Measurements from ENCODE around the gene RABAC1. TPM values are rescaled to one million over a fixed set of nuclear protein-coding genes. Genes with fewer than 3 reads are reported as not detected.
"Not testable (repeated sequence)": the region's sequence is repeated elsewhere in the genome, so short reads cannot be mapped to it uniquely, and the experiment has no call there.

Gene RABAC1
- total RNA-seq, 1 donor from 2014 or later = 173 TPM

DNA sequence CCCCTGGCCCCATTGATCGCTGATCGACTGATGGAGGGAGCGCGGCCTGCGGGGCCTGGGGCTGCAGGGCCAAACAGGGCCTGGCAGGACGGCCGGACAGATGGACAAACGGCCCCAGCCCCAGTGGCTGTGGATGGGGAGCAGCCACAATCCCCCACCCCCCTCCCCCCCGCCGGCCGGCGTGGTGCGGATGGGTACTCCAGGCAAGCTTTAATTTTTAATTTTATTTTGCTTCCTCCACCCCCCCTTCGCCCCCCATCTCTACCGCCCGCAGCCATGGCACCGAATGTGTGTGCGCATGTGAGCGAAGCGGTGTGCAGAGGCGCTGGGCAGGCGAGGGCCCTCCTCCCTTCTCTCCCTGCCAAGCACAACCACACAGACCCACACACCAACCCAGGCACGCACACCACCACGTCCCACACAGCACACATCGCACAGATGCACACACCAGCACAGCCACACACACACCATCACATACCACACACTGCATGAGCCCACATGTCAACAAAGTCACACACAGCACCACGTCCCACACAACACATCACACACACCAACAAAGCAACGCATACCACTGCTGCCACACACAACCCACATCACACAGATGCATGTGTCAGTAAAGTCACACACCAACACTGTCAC lies 43.2 kb downstream of the RABAC1 start:
- DNase-seq (ENCODE audit: low read depth in 2 of 2) = no peak

DNA sequence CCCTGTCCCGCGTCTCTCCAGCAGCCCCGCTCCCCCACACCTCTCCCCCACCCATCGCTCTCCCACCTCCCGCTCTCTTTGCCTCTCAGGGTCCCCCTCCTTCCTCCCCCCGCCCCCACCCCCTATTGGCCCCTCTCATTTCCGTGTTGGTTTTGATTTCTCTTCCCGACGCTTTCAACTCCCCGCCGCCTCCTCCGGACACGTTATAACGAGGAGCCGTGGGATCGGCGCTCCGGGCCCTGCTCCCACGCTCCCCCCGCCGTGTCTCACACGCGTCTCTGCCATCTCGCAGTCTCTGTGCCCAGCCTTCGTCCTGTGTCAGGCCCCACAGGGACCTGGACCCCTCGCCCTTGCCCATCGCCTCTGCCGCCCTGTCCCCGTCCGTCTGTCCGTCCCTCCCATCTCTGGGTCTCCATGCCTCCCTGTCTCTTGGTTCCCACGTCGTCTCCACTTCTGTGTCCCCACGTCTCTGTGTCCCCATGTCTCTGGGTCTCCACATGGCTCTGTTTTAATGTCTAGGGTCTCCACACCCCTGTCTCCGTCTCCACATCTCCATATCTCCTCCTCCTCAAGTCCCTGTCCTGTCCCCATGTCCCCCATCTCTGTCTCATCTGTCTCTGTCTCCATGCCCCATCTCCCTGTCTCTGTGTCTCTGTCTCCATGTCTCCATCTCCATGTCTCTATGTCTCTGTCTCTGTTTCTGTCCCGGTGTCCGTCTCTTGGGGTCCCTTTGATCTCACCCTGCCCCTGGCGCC lies 43.9 kb downstream of the RABAC1 start:
- no peak for DNase-seq (ENCODE audit: low read depth in 2 of 2)

DNA sequence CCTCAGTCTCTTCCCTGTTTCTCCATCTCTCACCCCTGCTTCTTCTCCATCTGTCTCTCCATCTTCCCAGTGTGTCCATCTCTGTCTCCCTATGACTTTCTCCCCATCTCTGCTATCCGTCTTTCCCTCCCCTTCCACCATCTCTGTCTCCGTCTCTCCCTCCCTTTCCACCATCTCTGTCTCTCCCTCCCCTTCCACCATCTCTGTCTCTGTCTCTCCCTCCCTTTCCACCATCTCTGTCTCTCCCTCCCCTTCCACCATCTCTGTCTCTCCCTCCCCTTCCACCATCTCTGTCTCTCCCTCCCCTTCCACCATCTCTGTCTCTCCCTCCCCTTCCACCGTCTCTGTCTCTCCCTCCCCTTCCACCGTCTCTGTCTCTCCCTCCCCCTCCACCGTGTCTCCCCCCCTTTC lies 44.7 kb downstream of the RABAC1 start:
- not testable (repeated sequence) for DNase-seq (ENCODE audit: low read depth in 2 of 2)

DNA sequence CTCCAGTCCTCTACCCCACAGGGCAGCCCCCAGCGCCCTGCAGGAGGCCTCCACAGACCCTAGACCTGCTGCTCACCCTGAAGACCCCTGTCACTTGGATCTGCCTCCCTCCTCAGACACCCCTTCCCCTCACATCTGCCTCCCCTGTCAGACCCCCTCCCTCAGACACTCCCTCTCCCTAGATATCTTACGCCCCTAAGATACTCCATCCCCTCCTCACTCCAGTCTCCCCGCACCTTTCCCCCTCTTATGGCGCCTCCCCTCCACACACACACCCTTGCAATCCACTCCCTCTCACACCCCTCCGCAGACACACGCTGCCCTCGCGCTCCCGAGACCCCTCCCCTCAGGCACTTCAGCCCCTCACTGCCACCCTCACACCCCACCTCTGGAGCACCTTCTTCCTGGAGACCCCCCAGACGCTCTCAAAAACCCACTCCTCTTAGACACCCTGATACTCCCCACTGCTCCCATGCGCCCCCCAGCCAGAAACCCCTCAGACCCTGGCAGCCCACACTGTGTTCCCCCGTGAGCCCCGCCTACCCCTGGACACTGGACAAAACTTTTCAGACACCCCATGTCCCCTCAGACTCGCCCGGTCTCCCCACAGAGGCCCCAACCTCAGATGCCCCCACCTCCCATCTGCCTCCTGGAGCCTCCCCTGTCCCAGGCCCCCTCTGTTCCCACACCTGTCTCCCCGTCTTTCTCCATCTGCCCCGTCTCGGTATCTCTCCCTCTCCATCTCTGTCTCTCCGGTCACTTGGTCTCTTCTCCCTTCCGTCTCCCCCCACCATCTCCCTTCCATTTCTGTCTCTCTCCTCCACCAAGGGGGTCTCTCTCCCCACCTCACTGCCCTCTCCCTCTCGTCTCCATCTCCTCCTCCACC lies 45.3 kb downstream of the RABAC1 start:
- DNase-seq (ENCODE audit: low read depth in 2 of 2) = no peak

DNA sequence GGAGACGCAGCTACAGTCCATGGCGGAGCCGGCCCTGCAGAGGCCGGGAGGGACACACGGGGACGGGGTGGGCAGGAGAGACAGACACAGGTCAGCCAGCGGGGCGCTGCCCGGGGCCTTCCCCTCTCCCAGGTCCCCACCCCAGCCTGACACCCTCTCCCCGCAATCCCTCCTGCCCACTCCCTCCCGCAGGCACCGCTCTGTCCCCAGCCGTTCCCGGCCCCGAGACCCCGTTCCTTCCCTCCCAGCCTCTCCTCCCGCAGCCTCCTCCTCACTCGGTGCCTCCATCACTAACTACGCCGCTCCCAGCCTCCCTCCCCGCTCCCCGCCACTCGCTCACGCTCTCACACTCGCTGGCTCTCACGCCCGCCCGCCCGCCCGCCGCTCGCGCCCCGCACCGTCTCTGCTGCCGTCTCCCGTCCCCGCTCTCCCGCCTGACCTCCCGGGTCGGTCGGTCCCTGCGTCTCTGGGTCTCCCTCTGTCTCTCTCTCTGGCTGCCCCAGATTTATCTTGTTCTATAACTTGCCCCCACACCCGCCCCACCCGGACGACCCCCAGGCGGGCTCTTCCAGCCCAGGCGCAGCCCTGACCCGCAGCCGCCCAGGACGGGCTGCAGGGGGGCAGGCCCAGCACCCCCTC lies 46.1 kb downstream of the RABAC1 start:
- DNase-seq (ENCODE audit: low read depth in 2 of 2) = no peak

DNA sequence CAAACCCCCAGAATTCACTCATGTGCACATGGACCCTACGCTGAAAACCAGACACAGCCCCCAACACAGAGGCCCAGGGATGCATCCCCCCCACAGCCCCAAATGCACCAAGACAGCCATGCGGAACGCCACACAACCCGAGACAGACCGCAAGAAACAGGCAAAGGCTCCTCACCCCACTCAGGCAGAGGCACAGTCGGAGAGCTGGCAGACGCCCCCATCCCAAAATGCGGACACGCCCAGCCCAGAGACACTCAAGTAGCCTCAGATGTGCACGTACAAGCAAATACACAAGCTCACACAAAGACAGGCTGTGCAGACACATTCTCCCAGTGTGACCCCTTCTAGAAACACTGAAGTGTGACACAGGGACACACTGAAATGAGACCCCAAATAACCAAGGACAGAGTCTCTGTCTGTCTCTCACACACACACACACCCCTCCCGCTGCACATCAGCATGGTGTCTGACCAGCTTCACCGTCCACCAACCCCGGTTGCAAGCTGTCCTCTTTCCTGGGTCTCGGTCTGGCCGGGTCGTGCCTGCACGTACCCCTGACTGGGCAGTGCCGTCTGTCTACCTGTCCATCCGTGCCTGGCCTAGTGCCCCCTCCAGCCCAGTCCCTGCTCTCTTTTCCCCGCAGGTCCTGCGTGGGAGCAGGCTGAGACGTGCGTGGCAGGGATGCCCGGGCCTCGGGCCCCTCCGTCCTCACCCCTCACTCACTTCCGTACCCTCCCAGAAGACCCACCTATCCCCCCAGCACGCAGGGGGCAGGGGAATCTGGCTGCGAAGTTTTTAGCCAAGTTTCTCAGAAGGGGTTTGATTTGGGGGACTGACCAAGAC lies 47.0 kb downstream of the RABAC1 start:
- no peak for DNase-seq (ENCODE audit: low read depth in 2 of 2)

DNA sequence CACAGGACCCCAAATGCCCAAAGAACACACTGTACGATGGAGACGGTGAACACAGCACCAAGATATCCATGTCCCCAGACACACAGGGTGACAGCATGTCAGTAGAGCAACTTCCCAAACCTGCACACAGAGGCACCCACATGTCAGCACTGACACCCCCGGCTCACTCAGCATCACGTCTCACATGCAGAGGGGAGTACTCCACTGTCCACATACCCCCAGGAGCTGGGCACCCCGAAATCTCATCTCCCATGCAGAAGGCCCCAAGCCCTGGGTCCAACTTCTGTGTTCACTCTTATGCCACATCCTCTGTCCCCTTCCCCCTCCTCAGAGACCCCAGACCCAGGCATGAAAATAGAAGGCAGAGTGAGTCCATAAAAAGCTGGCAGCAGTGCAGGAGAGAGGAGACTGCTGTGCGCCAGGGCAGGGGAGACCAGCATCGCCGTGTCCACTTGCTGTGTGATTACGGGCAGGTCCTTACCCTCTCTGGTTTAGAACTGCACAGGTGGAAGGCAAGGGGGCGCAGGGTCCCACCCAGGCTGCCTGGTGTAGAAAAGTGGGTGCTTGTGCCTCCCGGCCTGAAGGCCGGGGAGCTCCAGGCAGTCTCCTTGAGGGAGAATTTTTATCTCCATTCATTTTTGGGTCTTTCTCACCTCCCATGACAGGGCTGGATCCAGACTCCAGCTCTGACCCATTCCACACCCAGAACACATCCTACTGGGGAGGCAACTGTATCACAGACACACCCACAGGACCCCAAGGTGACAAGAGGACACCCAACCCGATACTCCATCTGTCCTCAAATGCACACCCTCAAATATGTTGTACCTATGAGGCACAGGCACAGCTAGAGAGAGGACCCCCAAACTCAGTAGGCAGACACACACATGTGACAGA lies 47.9 kb downstream of the RABAC1 start:
- no peak for DNase-seq (ENCODE audit: low read depth in 2 of 2)

DNA sequence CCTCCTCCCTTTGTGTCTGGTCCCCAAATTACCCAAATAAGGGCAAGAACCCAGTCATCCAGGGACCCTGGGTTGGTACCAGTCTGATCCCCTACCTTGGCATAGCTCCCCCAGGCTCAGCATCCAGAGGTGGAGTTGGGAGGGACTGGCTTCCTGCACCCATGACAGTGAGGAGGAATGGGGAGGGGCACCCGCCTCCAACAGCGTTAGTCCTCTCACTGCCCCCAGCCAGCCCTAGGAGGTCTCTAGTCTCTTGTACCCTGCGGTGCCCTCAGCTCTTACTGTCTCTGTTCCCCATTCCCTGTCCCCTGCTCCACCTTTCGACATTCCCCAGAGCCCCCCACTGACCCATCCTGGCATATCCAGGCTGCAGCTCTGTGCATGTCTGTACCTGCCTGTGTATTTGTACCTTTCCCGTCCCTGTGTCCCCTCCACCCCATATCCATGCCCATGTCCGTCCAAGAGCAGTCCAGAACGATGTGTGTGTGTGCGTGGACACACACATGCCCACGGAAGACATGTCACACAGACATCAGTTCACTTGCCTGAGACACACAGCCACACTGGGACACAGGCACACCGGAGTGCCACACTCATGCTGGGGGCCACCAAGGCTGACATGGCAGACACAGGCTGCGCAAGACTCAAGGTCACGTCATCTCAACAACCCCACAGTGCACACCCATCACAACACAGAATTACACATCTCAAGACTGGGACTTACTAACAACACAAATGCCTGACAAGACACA lies 48.7 kb downstream of the RABAC1 start:
- DNase-seq (ENCODE audit: low read depth in 2 of 2) = no peak

DNA sequence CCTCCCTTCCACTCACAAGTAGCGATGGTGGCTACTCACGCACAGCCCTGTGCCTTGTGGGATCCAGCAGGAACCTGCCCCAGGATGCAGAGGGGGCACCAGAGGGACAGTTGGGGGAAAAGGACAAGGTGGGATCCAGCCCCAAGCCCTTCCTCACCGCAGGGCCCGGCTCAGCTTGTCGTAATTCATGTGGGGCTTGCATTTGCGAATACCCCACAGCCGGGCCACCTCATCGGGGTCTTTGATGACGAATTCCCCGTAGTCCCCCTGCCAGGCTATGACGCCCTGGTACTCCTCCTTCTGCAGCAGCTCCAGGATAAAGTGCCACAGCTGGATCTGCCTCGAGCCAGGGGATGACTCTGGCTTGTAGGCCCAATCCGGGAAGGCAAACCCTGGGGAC lies 49.4 kb downstream of the RABAC1 start:
- DNase-seq (ENCODE audit: low read depth in 2 of 2) = no peak

DNA sequence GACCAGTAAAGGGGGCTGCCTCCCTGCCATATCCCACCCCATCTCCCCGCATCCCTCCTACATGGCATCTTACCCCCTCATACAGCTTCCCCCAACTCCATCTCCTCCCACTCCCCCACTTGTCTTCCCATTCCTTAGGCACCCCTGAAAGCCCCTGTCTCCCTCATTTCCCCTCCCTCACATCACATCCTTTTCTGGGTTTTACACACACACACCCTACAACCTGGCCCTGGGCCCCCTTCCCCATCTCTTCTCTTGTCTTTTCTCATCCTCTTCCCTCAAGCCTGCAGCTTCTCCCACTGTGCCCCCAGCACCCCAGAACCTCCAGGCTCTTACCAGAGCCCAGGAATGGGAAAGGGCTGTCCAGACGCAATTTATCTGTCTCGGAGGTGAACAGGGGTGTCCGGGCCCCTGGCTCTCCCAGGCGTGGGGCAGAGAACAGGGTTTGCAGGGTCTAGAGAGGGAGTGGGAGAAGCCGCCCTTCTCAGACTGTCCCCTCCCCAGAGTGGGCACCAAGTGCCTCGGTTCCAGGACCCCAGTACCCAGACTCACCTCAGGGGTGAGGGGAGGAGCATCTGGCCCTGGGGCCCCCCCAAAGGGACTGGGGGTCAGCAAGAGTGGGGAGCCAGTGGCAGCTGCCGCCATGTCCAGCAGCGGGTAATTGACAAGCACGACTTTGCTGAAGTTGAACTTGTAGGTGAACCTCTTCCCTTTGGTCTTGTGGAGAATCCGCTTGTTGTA lies 50.2 kb downstream of the RABAC1 start:
- DNase-seq (ENCODE audit: low read depth in 2 of 2) = no peak

DNA sequence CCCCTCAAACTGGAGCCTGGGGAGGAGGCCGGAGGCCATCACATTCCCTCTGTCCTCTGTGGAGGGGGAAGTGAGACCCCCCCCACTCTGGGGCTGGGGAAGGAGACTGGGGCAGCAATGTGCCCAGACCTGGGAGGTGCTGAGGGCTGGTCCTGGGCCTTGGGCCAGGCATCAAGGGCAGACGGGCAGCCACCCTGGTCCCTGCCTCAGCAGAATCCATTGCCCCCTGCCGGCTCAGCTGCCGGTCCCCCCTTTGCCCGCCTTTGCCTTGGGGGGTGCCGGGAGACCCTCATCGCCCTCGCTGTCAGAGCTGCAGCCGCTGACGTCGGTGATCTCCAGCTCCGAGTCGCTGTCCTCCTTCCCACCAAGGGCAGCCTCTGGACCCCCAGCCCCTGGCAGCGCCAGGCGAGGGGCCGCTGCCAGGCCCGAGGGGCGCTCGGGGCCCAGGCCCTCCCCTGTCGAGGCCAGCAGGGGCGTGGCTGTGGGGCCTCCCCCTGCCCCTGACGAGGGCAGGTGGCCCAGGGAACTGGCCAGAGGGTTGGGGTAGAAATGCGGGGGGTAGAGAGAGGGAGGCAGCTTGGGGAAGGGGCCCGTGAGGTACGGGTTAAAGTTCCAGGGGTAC lies 51.0 kb downstream of the RABAC1 start:
- DNase-seq (ENCODE audit: low read depth in 2 of 2) = no peak

DNA sequence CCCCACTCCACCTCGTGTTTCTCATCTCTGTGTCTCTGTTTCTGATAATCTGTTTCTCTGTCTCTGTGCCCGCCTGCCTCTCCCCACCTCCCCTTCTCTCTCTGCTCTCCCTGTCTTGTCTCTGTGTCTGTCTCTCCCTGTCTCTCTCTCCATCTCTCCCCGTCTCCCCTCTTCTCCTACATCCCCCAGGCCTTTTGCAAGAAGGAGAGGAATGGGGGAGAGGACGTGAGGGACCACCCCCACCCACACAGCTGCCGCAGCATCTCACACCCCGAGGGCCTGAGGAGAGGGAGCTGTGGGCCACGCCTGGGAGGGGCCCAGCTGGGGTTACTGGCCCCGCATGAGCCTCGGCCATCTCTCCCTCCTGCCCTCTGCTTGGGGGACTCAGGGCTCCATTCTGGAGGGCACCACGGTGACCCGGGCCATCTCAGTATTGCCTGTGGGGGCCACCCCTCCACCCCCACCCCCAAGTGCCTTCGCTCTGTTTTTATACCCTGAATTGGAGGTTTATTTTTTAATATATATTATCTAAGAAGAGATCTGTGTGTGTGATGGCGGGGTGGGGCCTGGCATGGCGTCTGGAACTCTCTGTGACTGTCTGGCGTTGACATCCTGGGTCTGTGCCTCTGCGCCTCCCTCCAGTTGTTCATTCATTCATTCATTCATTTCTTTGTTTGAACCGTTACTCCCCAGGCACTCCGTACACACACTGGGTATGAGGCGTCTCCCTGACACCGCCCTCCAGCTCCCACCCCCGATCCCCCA lies 52.0 kb downstream of the RABAC1 start:
- DNase-seq (ENCODE audit: low read depth in 2 of 2) = no peak

Other genes starting within 250 kb of the RABAC1 start
- not detected in 2 replicates for gene CEACAM6, start 203.8 kb downstream of the RABAC1 start, total RNA-seq
- gene CEACAM3, start 162.7 kb downstream of the RABAC1 start, total RNA-seq = not detected in 2 replicates
- not detected in 2 replicates for gene LYPD4, start 114.6 kb downstream of the RABAC1 start, total RNA-seq
- gene DMRTC2, start 114.3 kb downstream of the RABAC1 start, total RNA-seq = not detected in 2 replicates
- 1,113 and 1,209 TPM in 2 replicates for gene RPS19, start 99.1 kb downstream of the RABAC1 start, total RNA-seq
- not detected in 2 replicates for gene CD79A, start 82.0 kb downstream of the RABAC1 start, total RNA-seq
- gene ARHGEF1, start 76.1 kb downstream of the RABAC1 start, total RNA-seq = 24.0 and 34.7 TPM in 2 replicates
- not detected in 2 replicates for gene ERFL, start 30.9 kb downstream of the RABAC1 start, total RNA-seq
- gene ATP1A3, start 34.9 kb upstream of the RABAC1 start, total RNA-seq = under 0.01 TPM in 1 of 2 replicates, not detected in the other
- not detected in 2 replicates for gene GRIK5, start 110.9 kb upstream of the RABAC1 start, total RNA-seq
- gene ZNF574, start 116.8 kb upstream of the RABAC1 start, total RNA-seq = 6.3 and 9.1 TPM in 2 replicates
- 0.20 and 0.22 TPM in 2 replicates for gene POU2F2, start 173.1 kb upstream of the RABAC1 start, total RNA-seq

All from lung microvascular endothelial cell (primary cell).